Lower lobe of right lung (tissue), 2 donors: ENCODE results near the gene NSG1. TPM values are rescaled to one million over a fixed set of nuclear protein-coding genes. Genes with fewer than 3 reads are reported as not detected.

Experiments used
- ATAC-seq, 2 donors: fragments of 200-7000 bp; cut with Tn5 transposase; one replicate each; pipeline ENCODE4 v1.9.1; 2020 to 2022; ENCODE audit warnings: mild to moderate bottlenecking in 2 of 2, moderate library complexity in 2 of 2
- DNase-seq: peaks from one replicate; pipeline ENCODE4 v3.0.0-alpha.2; 2020
- H3K27ac ChIP-seq: fragments of 200-600 bp; one replicate; pipeline ENCODE4 v1.8.0; 2022
- H3K27me3 ChIP-seq: fragments of 200-600 bp; one replicate; pipeline ENCODE4 v1.8.0; 2022; ENCODE audit warnings: low read depth
- H3K36me3 ChIP-seq: fragments of 200-600 bp; one replicate; pipeline ENCODE4 v1.8.0; 2022; ENCODE audit warnings: mild to moderate bottlenecking
- H3K4me1 ChIP-seq: fragments of 200-600 bp; one replicate; pipeline ENCODE4 v1.8.0; 2022
- H3K4me3 ChIP-seq: fragments of 200-600 bp; one replicate; pipeline ENCODE4 v1.8.0; 2022; ENCODE audit warnings: mild to moderate bottlenecking
- H3K9me3 ChIP-seq: fragments of 200-600 bp; one replicate; pipeline ENCODE4 v1.8.0; 2022
- intact Hi-C: fragments of 100-400 bp; cut with DNase I; formaldehyde crosslinking; loops from one replicate; pipeline ENCODE4 v1.11.0; 2022
- total RNA-seq: library from RNA; stranded (reverse); fragmentation: NEBNext Ultra II Directional; extraction: Animal tissue kit (Norgen Biotek cat#: 25700); gene quantifications from one replicate; pipeline ENCODE4 v1.2.1, GENCODE V29; 2021
- TF ChIP-seq, protein P1 (sequence below): fragments of 200-600 bp; IDR thresholded peaks from one replicate; pipeline ENCODE4 v1.8.0; 2022; ENCODE audit warnings: antibody characterized with exemption, mild to moderate bottlenecking
- donor health status: DM: no; HTN: yes; CAD: no; lungs with severe emphysema.

The NSG1 gene
- total RNA-seq, 1 donor from 2014 or later: 0.50 TPM

- no peak overlapping the region for H3K4me3 ChIP-seq
Measured at GRCh38 chr4:4355302-4355701, 31.6 kb upstream of the NSG1 start.

GRCh38 chr4:4356106-4357041, 30.5 kb upstream of the NSG1 start:
- H3K27ac ChIP-seq: no peak overlapping the region
- TF ChIP-seq, protein P1, sequence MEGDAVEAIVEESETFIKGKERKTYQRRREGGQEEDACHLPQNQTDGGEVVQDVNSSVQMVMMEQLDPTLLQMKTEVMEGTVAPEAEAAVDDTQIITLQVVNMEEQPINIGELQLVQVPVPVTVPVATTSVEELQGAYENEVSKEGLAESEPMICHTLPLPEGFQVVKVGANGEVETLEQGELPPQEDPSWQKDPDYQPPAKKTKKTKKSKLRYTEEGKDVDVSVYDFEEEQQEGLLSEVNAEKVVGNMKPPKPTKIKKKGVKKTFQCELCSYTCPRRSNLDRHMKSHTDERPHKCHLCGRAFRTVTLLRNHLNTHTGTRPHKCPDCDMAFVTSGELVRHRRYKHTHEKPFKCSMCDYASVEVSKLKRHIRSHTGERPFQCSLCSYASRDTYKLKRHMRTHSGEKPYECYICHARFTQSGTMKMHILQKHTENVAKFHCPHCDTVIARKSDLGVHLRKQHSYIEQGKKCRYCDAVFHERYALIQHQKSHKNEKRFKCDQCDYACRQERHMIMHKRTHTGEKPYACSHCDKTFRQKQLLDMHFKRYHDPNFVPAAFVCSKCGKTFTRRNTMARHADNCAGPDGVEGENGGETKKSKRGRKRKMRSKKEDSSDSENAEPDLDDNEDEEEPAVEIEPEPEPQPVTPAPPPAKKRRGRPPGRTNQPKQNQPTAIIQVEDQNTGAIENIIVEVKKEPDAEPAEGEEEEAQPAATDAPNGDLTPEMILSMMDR: no peak
- no peak overlapping the region for H3K4me3 ChIP-seq
- DNase-seq: no peak
- no peak for ATAC-seq
- no peaks in the 10 kb centered on the region for H3K4me1 ChIP-seq
- intact Hi-C loops: no loop called here
- H3K9me3 ChIP-seq: no peaks in the 10 kb centered on the region
- H3K36me3 ChIP-seq: no peaks in the 10 kb centered on the region
- H3K27me3 ChIP-seq: no peaks in the 10 kb centered on the region

More at GRCh38 chr4:4355302-4355701, 31.6 kb upstream of the NSG1 start:
- ATAC-seq (no peak), DNase-seq (no peak)
- H3K4me1 ChIP-seq: no peaks in the 10 kb centered on the region
- no peak overlapping the region for H3K27ac ChIP-seq
- H3K27me3 ChIP-seq: no peaks in the 10 kb centered on the region
- no peaks in the 10 kb centered on the region for H3K9me3 ChIP-seq
- TF ChIP-seq, protein P1: no peak
- intact Hi-C loops: no loop called here
- H3K36me3 ChIP-seq: no peaks in the 10 kb centered on the region

DNA sequence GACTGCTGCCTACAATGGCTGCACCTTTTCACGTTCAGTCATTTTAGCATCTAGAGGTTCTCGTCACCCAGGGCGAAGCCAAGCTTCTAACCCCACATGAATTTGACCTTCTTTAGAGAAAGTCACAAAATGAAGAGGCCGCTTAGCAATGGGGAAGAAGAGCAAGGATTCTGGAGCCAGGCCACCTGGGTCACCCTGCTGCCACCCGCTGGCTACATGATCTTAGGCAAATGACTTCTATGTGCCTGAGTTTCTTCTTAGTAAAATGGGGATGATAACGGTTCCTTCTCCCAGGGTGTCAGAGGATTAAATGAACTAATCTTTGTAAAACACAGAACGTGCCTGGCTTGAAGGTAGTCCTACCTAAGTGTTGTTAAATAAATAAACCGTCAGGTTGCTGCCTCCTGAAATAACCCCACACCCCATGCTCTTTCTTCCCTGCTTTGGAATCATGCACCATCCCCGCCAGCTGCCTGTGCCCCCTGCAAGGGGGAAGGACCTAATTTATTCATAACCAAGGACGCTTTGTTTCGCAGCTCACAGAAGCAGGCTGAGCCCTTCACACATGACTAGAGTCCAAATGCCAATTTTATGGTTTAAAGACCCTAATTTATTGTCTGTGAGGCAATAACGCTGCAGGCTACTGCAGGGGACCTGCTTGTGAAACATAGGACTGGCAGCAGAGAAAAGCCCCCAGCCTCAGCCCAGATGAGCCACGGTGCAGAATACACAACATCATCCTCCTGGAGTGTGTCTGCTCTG, 28.6 kb upstream of the NSG1 start:
- no peaks in the 10 kb centered on the region for H3K36me3 ChIP-seq
- no peaks in the 10 kb centered on the region for H3K9me3 ChIP-seq
- H3K4me1 ChIP-seq: no peaks in the 10 kb centered on the region
- intact Hi-C loops: no loop called here
- DNase-seq (no peak), ATAC-seq (no peak)
- no peaks in the 10 kb centered on the region for H3K27me3 ChIP-seq
- no peak overlapping the region for H3K4me3 ChIP-seq
- TF ChIP-seq, protein P1: no peak
- no peak overlapping the region for H3K27ac ChIP-seq

- no peak for DNase-seq
- Histone ChIP-seq H3K36me3 (no peaks in the 10 kb centered on the region), H3K9me3 (no peaks in the 10 kb centered on the region), H3K27ac (no peak overlapping the region), H3K4me3 (no peak overlapping the region), H3K4me1 (no peaks in the 10 kb centered on the region), H3K27me3 (no peaks in the 10 kb centered on the region)
- intact Hi-C loops: no loop called here
- no peak for ATAC-seq
- TF ChIP-seq, protein P1: no peak
Measured at GRCh38 chr4:4361883-4362282, 25.0 kb upstream of the NSG1 start.

DNA sequence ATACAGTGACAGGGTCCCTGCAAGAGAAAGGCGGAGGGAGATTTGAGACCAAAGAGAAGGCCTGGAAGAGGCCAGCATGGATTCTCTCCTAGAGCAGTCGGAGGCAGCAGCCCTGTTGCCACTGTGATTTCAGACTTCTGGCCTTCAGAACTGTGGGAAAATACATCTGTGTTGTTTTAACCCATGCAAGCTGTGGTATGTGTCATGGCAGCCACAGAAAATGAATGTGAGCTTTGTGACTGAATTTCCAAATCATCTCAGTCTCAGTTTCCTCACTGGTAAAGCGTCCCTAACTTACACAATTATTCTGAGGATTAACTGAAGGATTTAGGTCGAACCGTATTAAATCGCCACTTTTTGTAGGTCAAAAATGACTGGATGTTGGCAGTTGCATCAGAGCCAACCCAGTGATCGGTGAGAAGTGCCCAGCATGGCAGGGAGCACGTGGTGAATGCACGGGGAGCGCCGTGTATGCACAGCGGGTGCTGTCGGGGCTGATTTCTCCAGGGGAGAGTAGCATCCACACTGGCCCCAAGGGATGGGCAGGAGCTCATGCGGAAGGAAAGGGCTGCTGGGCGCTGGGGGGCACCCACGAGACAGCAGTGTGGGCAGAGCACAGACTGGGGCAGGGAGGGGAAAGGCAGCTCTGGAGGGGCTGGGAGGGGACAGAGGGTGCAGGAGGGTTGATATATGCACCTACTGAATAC, 23.8 kb upstream of the NSG1 start:
- no peaks in the 10 kb centered on the region for H3K9me3 ChIP-seq
- TF ChIP-seq, protein P1: no peak
- H3K4me3 ChIP-seq: no peak overlapping the region
- no peak for ATAC-seq
- no peaks in the 10 kb centered on the region for H3K36me3 ChIP-seq
- intact Hi-C loops: no loop called here
- no peaks in the 10 kb centered on the region for H3K27me3 ChIP-seq
- H3K27ac ChIP-seq: no peak overlapping the region
- DNase-seq: no peak
- H3K4me1 ChIP-seq: no peaks in the 10 kb centered on the region
